ENCODE measurements around the gene LRWD1.
"Not testable (repeated sequence)": the region's sequence is repeated elsewhere in the genome, so short reads cannot be mapped to it uniquely, and the experiment has no call there.

Gene LRWD1

DNA sequence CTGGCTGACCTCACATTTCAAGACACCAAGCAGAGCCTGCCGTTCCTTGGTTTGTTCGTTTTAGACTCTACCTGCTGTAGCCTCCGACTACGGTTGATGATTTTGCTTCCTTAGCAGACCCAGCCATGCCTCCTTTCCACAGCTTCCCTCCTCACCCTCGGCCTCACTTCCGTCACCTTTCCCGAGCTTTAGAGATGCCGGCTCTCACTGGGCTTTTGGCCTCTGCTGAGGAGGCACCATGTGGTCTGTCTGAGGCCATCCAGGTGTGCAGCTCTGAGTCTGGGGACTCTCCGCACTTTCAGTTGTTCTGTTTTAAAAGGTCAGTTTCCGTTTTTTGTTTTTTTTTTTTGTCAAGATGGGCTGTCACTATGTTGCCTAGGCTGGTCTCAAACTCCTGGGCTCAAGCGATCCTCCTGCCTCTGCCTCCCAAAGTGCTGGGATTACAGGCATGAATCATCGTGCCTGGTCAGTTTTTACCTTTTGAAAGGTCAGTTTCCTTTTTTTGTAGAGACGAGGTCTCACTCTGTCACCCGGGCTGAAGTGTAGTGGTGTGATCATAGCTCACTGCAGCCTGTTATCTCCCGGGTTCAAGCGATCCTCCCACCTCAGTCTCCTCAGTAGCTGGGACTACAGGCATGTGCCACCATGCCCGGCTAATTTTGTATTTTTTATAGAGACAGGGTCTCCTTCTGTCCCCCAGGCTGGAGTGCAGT lies 19.7 kb upstream of the LRWD1 start:
- no peak for DNase-seq

- no peak for DNase-seq
Observed at GRCh38 chr7:102445674-102446071, 19.1 kb upstream of the LRWD1 start.

- DNase-seq: no peak
Observed at GRCh38 chr7:102446387-102447156, 18.2 kb upstream of the LRWD1 start.

DNA sequence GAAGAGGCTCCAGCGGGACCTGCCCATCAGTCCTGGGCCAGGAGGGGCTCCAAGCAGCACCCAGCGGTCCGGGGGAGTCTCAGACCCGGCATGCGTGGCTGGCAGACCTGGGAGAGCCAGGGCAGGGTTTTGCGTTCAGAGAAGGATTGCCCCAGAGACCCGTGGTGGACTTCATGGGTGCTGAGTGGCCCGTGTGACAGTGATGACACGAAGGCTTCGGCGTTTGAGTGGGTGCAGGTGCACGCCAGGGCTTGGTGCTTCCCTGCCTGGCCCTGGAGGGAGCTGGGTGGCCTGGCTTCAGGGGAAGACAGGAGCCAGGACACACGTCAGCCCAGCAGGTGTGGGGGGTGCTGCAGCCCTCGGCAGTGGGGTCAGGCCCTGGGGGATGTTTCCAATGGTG lies 17.5 kb upstream of the LRWD1 start:
- no peak for DNase-seq

DNA sequence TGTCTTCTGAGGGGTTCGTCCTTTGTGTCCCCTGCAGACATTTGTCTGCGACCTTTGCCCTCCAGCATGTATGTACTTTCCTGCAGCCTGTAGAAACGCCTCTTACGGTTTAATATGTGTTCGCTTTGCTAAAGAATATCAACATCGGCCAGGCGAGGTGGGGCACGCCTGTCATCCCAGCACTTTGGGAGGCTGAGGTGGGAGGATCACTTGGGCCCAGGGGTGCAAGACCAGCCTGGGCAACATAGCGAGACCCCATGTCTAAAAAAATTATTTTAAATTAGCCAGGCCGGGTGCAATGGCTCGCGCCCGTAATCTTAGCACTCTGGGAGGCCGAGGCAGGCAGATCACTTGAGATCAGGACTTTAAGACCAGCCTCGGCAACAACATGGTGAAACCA lies 15.6 kb upstream of the LRWD1 start:
- DNase-seq: no peak

DNA sequence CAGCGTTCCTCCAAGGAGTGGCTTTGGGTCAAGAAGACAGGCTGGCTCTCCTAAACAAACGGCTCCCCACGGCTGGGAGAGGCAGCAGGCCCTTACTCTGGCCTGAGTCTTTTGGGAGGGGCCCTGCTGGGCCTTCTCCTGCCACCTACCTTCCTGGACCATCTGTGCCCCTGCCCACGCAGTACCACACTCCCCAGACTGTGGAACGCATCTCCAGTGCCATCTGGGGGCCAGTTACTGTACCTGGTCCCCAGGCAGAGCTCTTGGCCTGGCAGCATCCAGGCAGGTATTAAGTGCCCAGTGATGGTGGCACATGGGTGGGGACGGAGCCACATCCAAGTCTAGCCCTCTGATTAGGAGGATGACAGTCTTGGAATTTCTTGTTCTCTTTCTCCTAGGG lies 14.5 kb upstream of the LRWD1 start:
- peak; percentile 37 for DNase-seq

DNA sequence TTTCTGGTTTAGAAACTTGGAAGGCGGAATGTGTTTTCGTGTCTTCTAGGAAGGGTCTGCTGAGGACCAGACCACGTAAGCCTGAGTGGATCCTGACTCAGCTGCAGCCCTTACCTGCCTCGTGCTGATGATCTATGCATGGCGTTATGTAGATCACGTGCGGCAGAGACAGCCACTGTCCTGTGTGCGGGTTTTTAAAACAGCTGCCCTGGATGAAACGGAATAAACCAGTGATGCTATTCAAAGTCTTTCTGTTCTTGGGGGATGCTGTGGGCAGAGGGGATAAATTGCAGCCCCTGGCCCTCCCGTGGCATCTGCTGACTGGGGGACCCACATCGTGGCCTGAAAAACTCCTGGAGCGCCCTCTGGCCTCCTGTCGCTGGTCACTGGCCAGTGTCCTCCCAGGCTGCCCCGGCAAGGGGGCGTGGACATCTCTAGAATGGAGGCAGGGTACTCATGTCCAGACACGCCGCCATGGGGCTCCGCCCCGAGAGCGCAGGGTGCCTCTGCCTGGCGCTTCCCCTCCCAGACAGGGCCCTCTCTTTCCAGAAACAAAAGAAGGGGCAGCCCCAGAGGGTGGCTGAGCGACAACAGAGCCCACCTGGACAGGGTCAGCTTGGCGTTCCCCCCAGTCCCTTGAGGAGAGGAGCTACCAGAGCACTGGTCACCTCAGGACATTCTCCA lies 13.3 kb upstream of the LRWD1 start:
- no peak for DNase-seq

- DNase-seq: no peak
Observed at GRCh38 chr7:102452451-102452850, 12.3 kb upstream of the LRWD1 start.

GRCh38 chr7:102453319-102453718 lies 11.5 kb upstream of the LRWD1 start:
- no peak for DNase-seq

DNA sequence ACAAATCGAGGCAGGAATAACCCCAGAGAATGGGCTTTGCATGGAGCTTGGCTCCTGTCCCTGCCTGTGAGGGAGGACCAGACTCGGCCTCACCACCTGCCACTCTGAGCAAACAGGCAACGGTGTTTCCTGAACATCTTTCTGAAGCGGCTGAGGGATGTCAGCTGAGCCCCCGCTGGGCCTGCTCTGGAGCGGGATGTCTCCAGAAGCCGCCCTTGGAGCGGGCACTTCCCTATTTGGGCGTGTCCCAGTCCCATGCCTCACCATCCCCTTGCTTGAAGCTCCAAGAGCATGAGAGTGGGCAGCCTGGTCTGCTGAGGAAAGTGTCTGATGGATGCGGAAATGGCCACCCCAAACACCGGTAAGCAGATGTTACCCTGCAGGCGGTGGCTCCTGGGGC lies 10.3 kb upstream of the LRWD1 start:
- DNase-seq: no peak

DNA sequence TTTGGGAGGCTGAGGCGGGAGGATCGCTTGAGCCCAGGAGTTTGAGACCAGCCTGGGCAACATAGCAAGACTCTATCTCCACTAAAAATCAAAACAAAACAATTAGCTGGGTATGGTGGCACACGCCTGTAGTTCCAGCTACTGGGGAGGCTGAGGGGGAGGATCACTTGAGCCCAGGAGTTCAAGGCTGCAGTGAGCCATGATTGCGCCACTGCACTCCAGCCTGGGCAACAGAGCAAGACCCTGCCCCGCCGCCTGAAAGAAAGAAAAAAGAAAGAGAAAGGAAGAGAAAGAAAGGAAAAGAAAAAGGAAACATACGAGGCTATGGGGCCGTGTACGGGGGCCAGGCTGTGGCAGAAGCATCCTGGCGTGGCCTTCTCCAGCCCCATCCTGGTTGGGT lies 9.9 kb upstream of the LRWD1 start:
- not testable (repeated sequence) for DNase-seq

DNA sequence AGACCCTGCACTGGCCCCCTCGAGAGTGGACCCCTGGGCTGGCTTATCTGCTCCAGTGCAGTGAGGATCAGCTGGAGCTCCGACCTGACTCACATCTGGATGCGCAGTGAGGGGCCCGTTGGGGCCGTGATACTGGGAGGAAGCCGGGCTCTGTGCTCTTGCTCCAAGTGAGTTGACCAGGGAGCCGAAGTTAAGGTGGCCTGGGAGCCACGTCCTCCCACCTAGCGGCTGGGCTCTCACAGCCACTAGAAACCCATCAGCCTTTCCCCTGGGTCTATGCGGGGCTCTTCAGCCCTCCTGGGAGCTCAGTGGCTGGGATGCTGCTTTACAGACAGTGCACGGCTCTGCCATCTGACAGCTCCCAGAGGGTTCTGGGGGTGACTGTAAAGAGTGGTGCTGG lies 9.2 kb upstream of the LRWD1 start:
- DNase-seq: no peak

GRCh38 chr7:102456327-102456726 lies 8.5 kb upstream of the LRWD1 start:
- DNase-seq: no peak

GRCh38 chr7:102457352-102457924 lies 7.3 kb upstream of the LRWD1 start:
- no peak for DNase-seq

- DNase-seq: no peak
Observed at GRCh38 chr7:102459221-102459844, 5.5 kb upstream of the LRWD1 start.

- DNase-seq: no peak
Observed at GRCh38 chr7:102460467-102460866, 4.3 kb upstream of the LRWD1 start.

DNA sequence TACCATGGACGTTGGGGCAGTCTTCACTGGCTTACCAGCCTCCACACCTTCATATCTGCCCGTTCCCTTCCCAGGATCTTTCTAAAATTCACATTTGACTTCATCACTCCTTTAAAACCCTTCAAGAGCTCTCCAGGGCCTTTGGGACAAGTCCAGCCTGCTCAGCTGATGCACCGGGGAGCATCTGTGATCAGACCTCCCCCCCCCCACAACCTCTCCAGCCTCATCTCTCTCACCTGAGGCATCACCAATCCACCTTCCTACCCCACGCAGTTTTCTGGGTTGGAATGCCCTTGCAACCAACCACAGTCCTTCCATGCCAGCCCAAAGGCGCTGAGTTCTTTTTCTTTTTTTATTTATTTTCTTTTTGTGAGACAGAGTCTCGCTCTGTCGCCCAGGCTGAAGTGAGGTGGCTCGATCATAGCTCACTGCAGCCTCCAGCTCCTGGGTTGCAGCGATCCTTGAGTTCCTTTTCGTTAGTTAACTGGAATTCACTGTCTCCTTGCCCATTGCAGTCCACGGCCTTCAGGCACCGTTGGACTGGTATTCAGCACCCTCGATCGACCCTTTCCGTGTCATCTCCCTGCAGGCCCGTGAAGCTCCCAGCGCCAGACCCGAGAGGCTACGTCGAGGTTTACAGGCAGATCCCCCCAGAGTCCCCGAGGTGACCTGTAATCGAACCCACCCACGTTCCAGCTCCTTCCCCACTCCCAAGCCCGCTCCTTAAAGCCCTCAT lies 775 bp upstream of the LRWD1 start:
- DNase-seq: no peak

DNA sequence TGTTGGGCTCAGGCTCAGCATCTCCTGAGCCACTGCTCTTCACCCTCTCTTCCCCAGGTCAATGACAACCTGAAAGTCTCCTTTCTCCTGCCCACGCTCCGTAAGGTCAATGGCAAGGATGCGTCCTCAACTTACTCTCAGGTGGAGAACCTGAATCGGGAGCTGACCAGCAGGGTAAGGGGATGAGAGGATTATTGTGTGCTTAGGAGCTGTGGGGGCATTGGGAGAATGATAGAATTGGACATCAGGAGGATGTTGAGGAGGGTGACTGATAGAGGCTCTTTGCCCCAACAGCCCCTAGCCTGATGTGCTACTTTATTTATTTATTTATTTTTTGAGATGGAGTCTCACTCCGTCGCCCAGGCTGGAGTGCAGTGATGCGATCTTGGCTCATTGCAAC lies 1.3 kb downstream of the LRWD1 start:
- no peak for DNase-seq

GRCh38 chr7:102467581-102468477 lies 3.0 kb downstream of the LRWD1 start:
- no peak for DNase-seq

- DNase-seq: no peak
Observed at GRCh38 chr7:102468478-102469350, 3.9 kb downstream of the LRWD1 start.
